A549 (cell line): ENCODE measurements around the gene PELI3. TPM values are rescaled to one million over a fixed set of nuclear protein-coding genes. Genes with fewer than 3 reads are reported as not detected.
A peak's percentile ranks its signal among the peaks of the same experiment; 100 is the strongest.

Experiments
- ATAC-seq, 2 experiments: fragments of 200-7000 bp in 1 of 2; fragments of >200 bp in 1 of 2; cut with Nextera tagmentation in 1 of 2; cut with Tn5 transposase in 1 of 2; 3 replicates each; pipeline versions ENCODE4 v1.8.0 to v1.9.1; 2018 to 2020; ENCODE audit warnings: mild to moderate bottlenecking in 1 of 2, moderate library complexity in 1 of 2
- CTCF ChIA-PET: fragments of 300-600 bp; sonication (Branson Sonifier 250); formaldehyde crosslinking; extraction: SDS; loops from one replicate; lab custom pipeline; 2021; ENCODE audit warnings: antibody characterized with exemption, inconsistent platforms; lab: Yijun Ruan, JAX
- POLR2A ChIA-PET: fragments of 350-600 bp; formaldehyde crosslinking; extraction: SDS; loops from one replicate; lab custom pipeline; 2021; ENCODE audit warnings: antibody characterized with exemption, inconsistent platforms; lab: Yijun Ruan, JAX
- DNase-seq, 2 experiments: peaks; one replicate each; pipeline versions ENCODE4 v3.0.0 to v3.0.0-alpha.2; 2011 to 2016; ENCODE audit warnings: low read depth in 1 of 2, low spot score in 1 of 2
- FAIRE-seq: peaks from 2 replicates; lab custom pipeline; 2011; peaks lifted over from hg19 to GRCh38; lab: Jason Lieb, UNC
- H3K27ac ChIP-seq, 2 experiments: fragments of >200 bp; sonication (Bioruptor Twin); formaldehyde crosslinking; 3 replicates each; pipeline ENCODE4 v1.5.1; 2016 to 2017
- H3K4me1 ChIP-seq: fragments of >200 bp; sonication (Bioruptor Twin); formaldehyde crosslinking; 3 replicates; pipeline ENCODE4 v1.6.1; 2016
- H3K4me2 ChIP-seq: fragments of >200 bp; sonication (Bioruptor Twin); formaldehyde crosslinking; 3 replicates; pipeline ENCODE4 v1.6.1; 2016
- H3K4me3 ChIP-seq: fragments of >200 bp; sonication (Bioruptor Twin); formaldehyde crosslinking; 3 replicates; pipeline ENCODE4 v1.5.1; 2016
- H3K9me3 ChIP-seq: fragments of >200 bp; sonication (Bioruptor Twin); formaldehyde crosslinking; 3 replicates; pipeline ENCODE4 v1.6.1; 2016
- ATOH8 ChIP-seq: fragments of 250-450 bp; sonication (Bioruptor Pico); IDR thresholded peaks from 2 replicates; pipeline ENCODE4 v1.5.0; 2020; ENCODE audit warnings: low read depth, mild to moderate bottlenecking, moderate library complexity
- BCL3 ChIP-seq: fragments of >200 bp; sonication (Bioruptor Twin); formaldehyde crosslinking; IDR thresholded peaks from 3 replicates; pipeline ENCODE4 v1.6.1; 2016
- BHLHE40 ChIP-seq: IDR thresholded peaks from 2 replicates; pipeline ENCODE4 v1.6.1; 2012; ENCODE audit warnings: low read depth, low read length, inconsistent platforms
- CBX2 ChIP-seq: fragments of 200-600 bp; sonication (generic); IDR thresholded peaks from 2 replicates; pipeline ENCODE4 v1.6.1; 2016; ENCODE audit warnings: low read depth, mild to moderate bottlenecking, borderline replicate concordance
- CHD4 ChIP-seq: fragments of 200-600 bp; sonication (generic); IDR thresholded peaks from 2 replicates; pipeline ENCODE4 v1.6.1; 2016; ENCODE audit warnings: antibody characterized with exemption, mild to moderate bottlenecking, borderline replicate concordance
- CTCF ChIP-seq: fragments of >200 bp; sonication (Bioruptor Twin); formaldehyde crosslinking; IDR thresholded peaks from 3 replicates; pipeline ENCODE4 v1.5.1; 2016
- E2F6 ChIP-seq: IDR thresholded peaks from 2 replicates; pipeline ENCODE4 v1.6.1; 2012; ENCODE audit warnings: low read depth, borderline replicate concordance
- EHF ChIP-seq: fragments of 250-450 bp; sonication (Bioruptor Pico); IDR thresholded peaks from 2 replicates; pipeline ENCODE4 v1.5.0; 2020; ENCODE audit warnings: mild to moderate bottlenecking
- EHMT2 ChIP-seq: fragments of 200-600 bp; sonication (generic); IDR thresholded peaks from 2 replicates; pipeline ENCODE4 v1.6.1; 2016; ENCODE audit warnings: antibody characterized with exemption, low read depth, mild to moderate bottlenecking, moderate library complexity
- ESRRA ChIP-seq: fragments of 150-350 bp; IDR thresholded peaks from 2 replicates; pipeline ENCODE4 v1.6.1; 2014; ENCODE audit warnings: mild to moderate bottlenecking, low read length, borderline replicate concordance
- FOXS1 ChIP-seq: fragments of 250-450 bp; sonication (Bioruptor Pico); IDR thresholded peaks from 2 replicates; pipeline ENCODE4 v1.5.0; 2020; ENCODE audit warnings: mild to moderate bottlenecking, moderate library complexity
- HES2 ChIP-seq: fragments of >200 bp; sonication (Bioruptor Twin); formaldehyde crosslinking; IDR thresholded peaks from 2 replicates; pipeline ENCODE4 v1.6.1; 2016
- HOXA7 ChIP-seq: fragments of 250-450 bp; sonication (Bioruptor Pico); IDR thresholded peaks from 2 replicates; pipeline ENCODE4 v1.5.0; 2020; ENCODE audit warnings: mild to moderate bottlenecking, moderate library complexity
- HOXB13 ChIP-seq: fragments of 250-450 bp; sonication (Bioruptor Pico); IDR thresholded peaks from 2 replicates; pipeline ENCODE4 v1.5.0; 2020; ENCODE audit warnings: low read depth, mild to moderate bottlenecking, moderate library complexity
- HOXB5 ChIP-seq: fragments of 250-450 bp; sonication (Bioruptor Pico); IDR thresholded peaks from 2 replicates; pipeline ENCODE4 v1.5.0; 2020; ENCODE audit warnings: mild to moderate bottlenecking, moderate library complexity
- JUN ChIP-seq, 2 experiments: fragments of >200 bp; sonication (Bioruptor Twin); formaldehyde crosslinking; IDR thresholded peaks; 2 replicates in 1 of 2; 3 replicates in 1 of 2; pipeline ENCODE4 v1.6.1; 2016 to 2017
- JUNB ChIP-seq: fragments of >200 bp; sonication (Bioruptor Twin); formaldehyde crosslinking; IDR thresholded peaks from 2 replicates; pipeline ENCODE4 v1.6.1; 2016
- KDM1A ChIP-seq: fragments of 200-600 bp; sonication (generic); IDR thresholded peaks from 2 replicates; pipeline ENCODE4 v1.6.1; 2016; ENCODE audit warnings: low read depth, mild to moderate bottlenecking
- KDM5A ChIP-seq: fragments of 200-600 bp; sonication (generic); IDR thresholded peaks from 2 replicates; pipeline ENCODE4 v1.6.1; 2016; ENCODE audit warnings: antibody characterized with exemption, mild to moderate bottlenecking
- MAFK ChIP-seq: fragments of 450-650 bp; IDR thresholded peaks from 2 replicates; pipeline ENCODE4 v1.6.1; 2014; ENCODE audit not compliant: partially characterized antibody
- MAX ChIP-seq: IDR thresholded peaks from 2 replicates; pipeline ENCODE4 v1.6.1; 2012
- MAZ ChIP-seq: fragments of 150-350 bp; IDR thresholded peaks from 2 replicates; pipeline ENCODE4 v1.6.1; 2014; ENCODE audit warnings: antibody characterized with exemption, low read depth, low read length, borderline replicate concordance
- MYC ChIP-seq: IDR thresholded peaks from 2 replicates; pipeline ENCODE4 v1.6.1; 2012; ENCODE audit warnings: mild to moderate bottlenecking, inconsistent platforms, low read length, improper control_type of control experiment, borderline replicate concordance
- NPAS2 ChIP-seq: fragments of 250-450 bp; sonication (Bioruptor Pico); IDR thresholded peaks from 2 replicates; pipeline ENCODE4 v1.8.0; 2022; ENCODE audit warnings: mild to moderate bottlenecking, moderate library complexity, borderline replicate concordance
- POLR2A ChIP-seq: IDR thresholded peaks from 2 replicates; pipeline ENCODE4 v1.6.1; 2012; ENCODE audit warnings: mild to moderate bottlenecking, low read length
- POLR2AphosphoS2 ChIP-seq: conservative IDR thresholded peaks from 2 replicates; pipeline ENCODE4 v1.6.1; 2012; ENCODE audit warnings: low read length, improper control_type of control experiment, inconsistent platforms
- RAD21 ChIP-seq, 2 experiments: fragments of >200 bp in 1 of 2; sonication (Bioruptor Twin) in 1 of 2; formaldehyde crosslinking in 1 of 2; IDR thresholded peaks in 1 of 2; conservative IDR thresholded peaks in 1 of 2; 2 replicates in 1 of 2; 3 replicates in 1 of 2; pipeline ENCODE4 v1.6.1; 2012 to 2018; ENCODE audit warnings: inconsistent platforms in 1 of 2
- RARB ChIP-seq: fragments of 250-450 bp; sonication (Bioruptor Pico); IDR thresholded peaks from 2 replicates; pipeline ENCODE4 v1.8.0; 2021; ENCODE audit warnings: mild to moderate bottlenecking, moderate library complexity
- RFX5 ChIP-seq: fragments of 450-650 bp; IDR thresholded peaks from 2 replicates; pipeline ENCODE4 v1.7.1; 2014; ENCODE audit warnings: antibody characterized with exemption, mild to moderate bottlenecking, moderate library complexity
- SREBF2 ChIP-seq: fragments of 450-650 bp; IDR thresholded peaks from 2 replicates; pipeline ENCODE4 v1.6.1; 2014; ENCODE audit warnings: mild to moderate bottlenecking, moderate library complexity
- TFCP2L1 ChIP-seq: fragments of 250-450 bp; sonication (Bioruptor Pico); IDR thresholded peaks from 2 replicates; pipeline ENCODE4 v1.5.0; 2021; ENCODE audit warnings: mild to moderate bottlenecking
- USF2 ChIP-seq: fragments of 450-650 bp; IDR thresholded peaks from 2 replicates; pipeline ENCODE4 v1.6.1; 2014; ENCODE audit warnings: antibody characterized with exemption
- ZFP36 ChIP-seq: fragments of 450-650 bp; IDR thresholded peaks from 2 replicates; pipeline ENCODE4 v1.6.1; 2014; ENCODE audit warnings: borderline replicate concordance; ENCODE audit not compliant: partially characterized antibody
- ZSCAN20 ChIP-seq: fragments of 250-450 bp; sonication (Bioruptor Pico); IDR thresholded peaks from 2 replicates; pipeline ENCODE4 v1.8.0; 2022; ENCODE audit warnings: mild to moderate bottlenecking, moderate library complexity
- WGBS: methylation state at CpG from one replicate; pipeline ENCODE4 v1.1.6; 2017; ENCODE audit errors: missing lambda C conversion rate; 5-methylcytosine and 5-hydroxymethylcytosine counted together
- polyA plus RNA-seq, 4 experiments: library from polyadenylated mRNA; depleted of rRNA in 3 of 4; stranded (reverse); fragments of >200 nt; fragmentation: RNase III in 1 of 4; extraction: RNeasy Plus Mini Kit Qiagen cat#74134 plus additional on column Dnase treatment in 1 of 4; gene quantifications; 2 replicates in 3 of 4; 3 replicates in 1 of 4; pipeline ENCODE4 v1.2.3, GENCODE V29; 2011 to 2017

PELI3 gene
- polyA plus RNA-seq, 2 of the 4 experiments (the other 2 are of a cell fraction): 2.3 to 5.7 TPM

- ATAC-seq (peak; percentile 92 to 95), DNase-seq (peak; percentile 97 to 100), FAIRE-seq (no peak)
- Histone ChIP-seq H3K9me3 (no peaks in the 10 kb centered on the region), H3K4me1 (peaks cover 6% of the 10 kb centered on the region; the same call in 1 of the 3 replicates), H3K27ac (peak within 1 kb of the TSS; percentile 94 to 98), H3K4me2 (peak within 1 kb of the TSS; percentile 86), H3K4me3 (peak within 1 kb of the TSS; percentile 73)
- POLR2A ChIA-PET: interaction anchor here (0.6 to 2.3 kb wide), 27 partner anchors 9 to 634 kb away, joined by 3 to 47 read pairs (median 7); partner anchors contain the start of genes ACTN3, BBS1, CCDC87 and CCS
- CTCF ChIA-PET: interaction anchor here (0.7 to 5.9 kb wide), 14 partner anchors 10 to 198 kb away, joined by 3 to 46 read pairs (median 5); partner anchors contain the start of genes MRPL11, PELI3 and RBM4B
- WGBS: 4% methylated on average over 27 of the region's 62 CpGs
- TF ChIP-seq EHMT2 (no peak), CHD4 (peak; percentile 72; the same call in 1 of the 2 replicates), RAD21 (conservative IDR thresholded peaks at IDR 0.05 in 1 of 2, IDR thresholded peaks at IDR 0.05 in 1 of 2) (no peak), CBX2 (no peak), FOXS1 (no peak), MAX (peak; percentile 93), SREBF2 (no peak), ESRRA (no peak), NPAS2 (CRISPR knock-in tag) (no peak), ATOH8 (CRISPR knock-in tag) (no peak), CTCF (no peak), BCL3 (peak; percentile 90; the same call in 2 of the 3 replicates), MAZ (no peak), HES2 (no peak), JUN (IDR thresholded peaks at IDR 0.05) (peak; percentile 86 to 88), BHLHE40 (no peak), JUNB (no peak), HOXB5 (CRISPR knock-in tag) (peak; percentile 79; the same call in 1 of the 2 replicates), MYC (peak; percentile 83), HOXA7 (CRISPR knock-in tag) (no peak), USF2 (peak; percentile 45), KDM1A (peak; percentile 89), TFCP2L1 (CRISPR knock-in tag) (no peak; the same call in 1 of the 2 replicates), MAFK (no peak), E2F6 (peak; percentile 80), ZSCAN20 (CRISPR knock-in tag) (no peak), RARB (CRISPR knock-in tag) (no peak), EHF (CRISPR knock-in tag) (no peak), POLR2A (peak; percentile 80), POLR2AphosphoS2 (no peak), RFX5 (0 out of 2 replicates have a peak, but pooled peaks have one; percentile 23), KDM5A (no peak), ZFP36 (no peak), HOXB13 (CRISPR knock-in tag) (no peak)
Observed at GRCh38 chr11:66480117-66480938, 13.6 kb downstream of the PELI3 start, which contains the start of gene DPP3. Gene DPP3 (plus strand): TSS chr11:66480434. CDS start chr11:66482201, 1,767 bp downstream.
